Thyroid gland (tissue), 4 donors: ENCODE data around the gene SCP2. TPM values are rescaled to one million over a fixed set of nuclear protein-coding genes. Genes with fewer than 3 reads are reported as not detected.

ENCODE experiments used
- DNase-seq, 2 donors: peaks; one replicate each; pipeline ENCODE4 v3.0.0-alpha.2; 2019
- H3K27ac ChIP-seq, 3 donors: fragments of 200-600 bp; sonication (generic); 1 replicate in 2 of 3; 2 replicates in 1 of 3; pipeline ENCODE4 v1.5.1; 2016 to 2019; ENCODE audit warnings: mild to moderate bottlenecking in 1 of 3, moderate library complexity in 1 of 3
- H3K27me3 ChIP-seq: fragments of 200-600 bp; sonication (generic); one replicate; pipeline ENCODE4 v1.5.1; 2019
- H3K36me3 ChIP-seq, 2 donors: fragments of 200-600 bp; sonication (generic); one replicate each; pipeline ENCODE4 v1.5.1; 2016 to 2019
- H3K4me1 ChIP-seq, 2 donors: fragments of 200-600 bp; sonication (generic); one replicate each; pipeline ENCODE4 v1.5.1; 2017 to 2019
- H3K4me3 ChIP-seq, 3 donors: fragments of 200-600 bp; sonication (generic); replicated peaks in 1 of 3; 1 replicate in 2 of 3; 2 replicates in 1 of 3; pipeline ENCODE4 v1.5.1; 2016; ENCODE audit warnings: mild to moderate bottlenecking in 1 of 3
- H3K9me3 ChIP-seq: fragments of 200-600 bp; sonication (generic); one replicate; pipeline ENCODE4 v1.5.1; 2017
- POLR2A ChIP-seq, 2 donors: fragments of 450-650 bp; IDR thresholded peaks; one replicate each; pipeline ENCODE4 v1.6.1; 2017; ENCODE audit warnings: antibody characterized with exemption in 2 of 2, mild to moderate bottlenecking in 2 of 2, moderate library complexity in 1 of 2
- WGBS, 2 donors: methylation state at CpG; one replicate each; pipeline ENCODE4 v1.1.5; 2017; 5-methylcytosine and 5-hydroxymethylcytosine counted together
- intact Hi-C: fragments of 100-400 bp; cut with DNase I; formaldehyde crosslinking; loops from one replicate; pipeline ENCODE4 v1.15.1; 2023
- total RNA-seq, 4 donors: library from RNA; depleted of rRNA; stranded (reverse); fragments of >200 nt; gene quantifications; one replicate each; pipeline ENCODE4 v1.2.3, GENCODE V29; 2016
- TF ChIP-seq, protein P1 (sequence below), 6 experiments: fragments of 200-600 bp in 3 of 6; fragments of 450-650 bp in 3 of 6; sonication (generic) in 3 of 6; IDR thresholded peaks; one replicate each; pipeline ENCODE4 v1.5.1; 2016 to 2019; ENCODE audit warnings: antibody characterized with exemption in 6 of 6, mild to moderate bottlenecking in 2 of 6, inconsistent platforms in 1 of 6, moderate library complexity in 1 of 6

SCP2 gene
- total RNA-seq, 4 donors from 2014 or later = 114 to 181 (median 164) TPM

DNA sequence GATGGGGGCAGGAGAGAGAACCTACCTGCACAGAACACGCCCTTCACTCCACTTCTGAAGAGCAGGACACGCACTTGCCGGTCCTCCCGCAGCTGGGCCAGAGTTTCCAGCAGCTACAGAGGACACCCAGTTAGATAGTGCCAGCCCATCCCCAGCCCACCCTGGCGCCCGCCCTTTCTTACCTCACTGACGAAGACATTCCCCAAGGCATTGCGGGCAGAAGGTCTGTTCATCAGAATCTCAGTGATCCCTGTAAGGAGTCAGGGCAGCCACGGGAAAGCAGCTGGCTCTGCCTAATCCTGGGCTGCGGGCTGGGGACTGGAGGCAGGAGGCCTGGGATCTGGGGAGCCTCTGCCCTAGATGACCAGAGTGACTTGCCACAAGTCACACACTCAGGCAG, 15.5 kb upstream of the SCP2 start:
- no peak for DNase-seq
- Histone ChIP-seq H3K4me1 (peaks cover 0 to 12% of the 10 kb centered on the region in 2 donors), H3K36me3 (no peaks in the 10 kb centered on the region), H3K4me3 (no peak overlapping the region), H3K27ac (no peak overlapping the region), H3K9me3 (no peaks in the 10 kb centered on the region), H3K27me3 (no peaks in the 10 kb centered on the region)
- WGBS, 2 donors = 96 to 98% methylated on average over 5 to 9 of the region's 10 CpGs
- TF ChIP-seq, protein P1, sequence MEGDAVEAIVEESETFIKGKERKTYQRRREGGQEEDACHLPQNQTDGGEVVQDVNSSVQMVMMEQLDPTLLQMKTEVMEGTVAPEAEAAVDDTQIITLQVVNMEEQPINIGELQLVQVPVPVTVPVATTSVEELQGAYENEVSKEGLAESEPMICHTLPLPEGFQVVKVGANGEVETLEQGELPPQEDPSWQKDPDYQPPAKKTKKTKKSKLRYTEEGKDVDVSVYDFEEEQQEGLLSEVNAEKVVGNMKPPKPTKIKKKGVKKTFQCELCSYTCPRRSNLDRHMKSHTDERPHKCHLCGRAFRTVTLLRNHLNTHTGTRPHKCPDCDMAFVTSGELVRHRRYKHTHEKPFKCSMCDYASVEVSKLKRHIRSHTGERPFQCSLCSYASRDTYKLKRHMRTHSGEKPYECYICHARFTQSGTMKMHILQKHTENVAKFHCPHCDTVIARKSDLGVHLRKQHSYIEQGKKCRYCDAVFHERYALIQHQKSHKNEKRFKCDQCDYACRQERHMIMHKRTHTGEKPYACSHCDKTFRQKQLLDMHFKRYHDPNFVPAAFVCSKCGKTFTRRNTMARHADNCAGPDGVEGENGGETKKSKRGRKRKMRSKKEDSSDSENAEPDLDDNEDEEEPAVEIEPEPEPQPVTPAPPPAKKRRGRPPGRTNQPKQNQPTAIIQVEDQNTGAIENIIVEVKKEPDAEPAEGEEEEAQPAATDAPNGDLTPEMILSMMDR (IDR thresholded peaks at IDR 0.05) = no peak
- TF ChIP-seq POLR2A (IDR thresholded peaks at IDR 0.05) = no peak
- intact Hi-C loops = loop anchor here (5.0 to 10.0 kb wide), 2 partner anchors 64 to 187 kb away; partner anchors contain the start of gene ZYG11B

DNA sequence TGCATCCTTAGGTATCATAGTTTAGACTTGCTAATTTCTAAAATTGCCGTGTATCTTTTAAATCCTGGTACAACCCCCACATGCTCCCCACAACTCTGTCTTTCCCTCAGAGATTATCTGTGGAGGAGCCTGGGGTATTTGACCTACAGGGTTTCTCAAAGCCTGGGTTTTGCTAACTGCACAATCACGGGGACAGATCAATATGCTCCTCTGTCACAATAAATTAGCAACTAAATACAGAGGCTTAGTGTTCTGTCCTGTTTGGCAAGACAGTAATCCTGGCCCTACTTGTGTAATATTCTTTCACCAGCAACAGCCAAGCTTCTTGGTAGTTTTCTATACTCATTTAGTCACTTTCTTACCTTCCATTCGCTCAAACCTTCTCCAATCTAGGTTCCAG, 14.1 kb upstream of the SCP2 start:
- intact Hi-C loops = loop anchor here (5.0 to 10.0 kb wide), 2 partner anchors 66 to 188 kb away; partner anchors contain the start of gene ZYG11B
- Histone ChIP-seq H3K9me3 (no peaks in the 10 kb centered on the region), H3K27me3 (no peaks in the 10 kb centered on the region), H3K36me3 (no peaks in the 10 kb centered on the region), H3K27ac (no peak overlapping the region), H3K4me3 (no peak overlapping the region), H3K4me1 (peaks cover 0 to 12% of the 10 kb centered on the region in 2 donors)
- no peak for TF ChIP-seq POLR2A (IDR thresholded peaks at IDR 0.05)
- TF ChIP-seq, protein P1 (IDR thresholded peaks at IDR 0.05) = no peak
- WGBS, 2 donors = 90 to 97% methylated on average over 3 of the region's 3 CpGs
- DNase-seq = no peak

DNA sequence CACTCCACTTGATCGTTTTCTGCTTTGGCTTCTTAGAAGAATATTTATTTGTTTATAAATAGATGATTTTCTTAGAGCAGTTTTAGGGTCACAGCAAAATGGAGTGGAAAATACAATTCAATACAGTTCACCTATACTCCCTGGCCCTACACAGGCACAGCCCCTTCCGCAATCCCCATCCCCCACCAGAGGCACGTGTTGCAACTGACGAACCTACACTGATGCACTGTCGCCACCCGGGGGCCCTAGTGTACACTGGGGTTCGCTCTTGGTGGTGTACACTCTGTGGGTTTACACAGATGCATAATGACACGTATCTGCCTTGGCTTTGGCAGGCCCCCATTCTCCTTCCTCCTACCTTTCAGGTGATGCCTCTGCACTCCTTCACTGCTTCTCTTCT, 13.5 kb upstream of the SCP2 start:
- H3K4me3 ChIP-seq = no peak overlapping the region
- intact Hi-C loops = loop anchor here (5.0 to 10.0 kb wide), 2 partner anchors 66 to 189 kb away; partner anchors contain the start of gene ZYG11B
- no peak for TF ChIP-seq POLR2A (IDR thresholded peaks at IDR 0.05)
- TF ChIP-seq, protein P1 (IDR thresholded peaks at IDR 0.05) = no peak
- peaks cover 0 to 12% of the 10 kb centered on the region in 2 donors for H3K4me1 ChIP-seq
- WGBS, 2 donors = 80 to 85% methylated on average over 8 of the region's 8 CpGs
- no peak for DNase-seq
- no peak overlapping the region for H3K27ac ChIP-seq
- no peaks in the 10 kb centered on the region for H3K36me3 ChIP-seq
- H3K9me3 ChIP-seq = no peaks in the 10 kb centered on the region
- H3K27me3 ChIP-seq = no peaks in the 10 kb centered on the region

DNA sequence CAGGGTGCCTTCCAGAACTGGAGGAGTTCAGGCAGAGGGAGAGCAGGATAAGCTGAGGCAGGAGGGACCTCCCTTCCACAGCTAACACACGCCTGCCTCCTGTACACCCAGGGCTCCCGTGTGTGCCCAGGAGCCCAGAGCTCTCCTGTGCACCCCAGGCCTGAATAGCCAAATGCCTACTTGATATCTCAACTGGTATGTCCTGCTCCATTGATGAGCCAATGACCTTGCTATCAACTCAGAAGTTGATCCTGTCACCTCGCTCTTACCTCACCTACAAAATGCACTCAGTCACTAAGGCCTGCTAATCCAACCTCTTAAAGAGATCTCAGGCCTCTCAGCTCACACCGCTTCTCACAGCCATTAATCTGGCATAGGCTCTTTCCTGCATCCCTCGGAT, 12.6 kb upstream of the SCP2 start:
- no peaks in the 10 kb centered on the region for H3K27me3 ChIP-seq
- H3K36me3 ChIP-seq = no peaks in the 10 kb centered on the region
- H3K9me3 ChIP-seq = no peaks in the 10 kb centered on the region
- no peak overlapping the region for H3K27ac ChIP-seq
- WGBS, 2 donors = 75 to 80% methylated on average over 5 of the region's 5 CpGs
- TF ChIP-seq, protein P1 (IDR thresholded peaks at IDR 0.05) = no peak
- TF ChIP-seq POLR2A (IDR thresholded peaks at IDR 0.05) = no peak
- no peak for DNase-seq
- peaks cover 0 to 12% of the 10 kb centered on the region in 2 donors for H3K4me1 ChIP-seq
- no peak overlapping the region for H3K4me3 ChIP-seq
- intact Hi-C loops = loop anchor here (5.0 to 10.0 kb wide), 2 partner anchors 67 to 190 kb away; partner anchors contain the start of gene ZYG11B

DNA sequence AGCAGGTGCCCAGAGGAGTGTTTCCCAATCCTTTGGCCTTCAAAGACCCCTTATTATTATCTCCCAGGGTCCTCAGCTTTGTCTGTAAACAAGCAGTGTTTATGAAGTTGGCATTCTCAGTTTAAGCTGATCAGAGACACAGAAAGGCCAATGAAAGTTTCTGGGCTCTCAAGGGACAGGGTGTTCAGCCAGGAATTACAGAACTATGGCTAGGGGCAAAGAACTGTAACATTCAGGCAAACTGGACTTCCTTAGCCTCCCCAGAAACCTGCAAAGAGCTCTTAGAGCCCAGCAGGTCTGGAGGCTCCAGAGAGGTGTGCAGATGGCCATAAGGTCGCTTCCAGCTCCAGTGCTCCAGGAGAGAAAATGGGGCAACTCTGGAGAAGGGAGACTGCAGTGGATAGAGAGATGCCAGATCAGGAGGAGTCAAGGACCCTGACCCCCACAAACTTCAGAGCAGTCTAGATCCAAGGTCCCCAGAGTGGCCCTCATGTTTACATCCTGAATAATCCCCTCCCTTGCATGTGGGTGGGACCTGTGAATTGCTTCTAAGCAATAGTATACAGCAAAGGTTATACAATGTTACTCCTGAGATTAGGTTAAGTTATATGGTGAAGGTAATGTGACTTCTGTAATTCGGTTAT, 11.7 kb upstream of the SCP2 start:
- H3K4me1 ChIP-seq = peaks cover 0 to 15% of the 10 kb centered on the region in 2 donors
- H3K36me3 ChIP-seq = no peaks in the 10 kb centered on the region
- 88 to 94% methylated on average over 2 of the region's 2 CpGs for WGBS, 2 donors
- no peak overlapping the region for H3K27ac ChIP-seq
- intact Hi-C loops = loop anchor here (10.0 kb wide), 1 partner anchor 191 kb away; the partner anchor contains the start of gene ZYG11B
- H3K4me3 ChIP-seq = no peak overlapping the region
- no peaks in the 10 kb centered on the region for H3K9me3 ChIP-seq
- H3K27me3 ChIP-seq = no peaks in the 10 kb centered on the region
- no peak for DNase-seq
- TF ChIP-seq, protein P1 (IDR thresholded peaks at IDR 0.05) = no peak
- TF ChIP-seq POLR2A (IDR thresholded peaks at IDR 0.05) = no peak
